SU-DHL-6 (cell line): ENCODE measurements around the gene PBXIP1.

Experiments
- H2AFZ ChIP-seq: fragments of 200-600 bp; sonication (generic); 2 replicates; pipeline ENCODE4 v1.6.1; 2014; ENCODE audit warnings: low read depth, mild to moderate bottlenecking, moderate library complexity, mixed read lengths, antibody characterized with exemption, low read length; ENCODE audit not compliant: severe bottlenecking
- H3F3A ChIP-seq: fragments of 200-600 bp; shearing (Covaris generic); 2 replicates; pipeline ENCODE4 v1.6.0; 2016; ENCODE audit warnings: antibody characterized with exemption, mild to moderate bottlenecking; ENCODE audit not compliant: insufficient read depth
- H3K27ac ChIP-seq: fragments of 200-600 bp; sonication (generic); 2 replicates; pipeline ENCODE4 v1.5.1; 2016; ENCODE audit warnings: low read depth, mild to moderate bottlenecking, low read length, moderate library complexity, mixed read lengths
- H3K27me3 ChIP-seq: fragments of 200-600 bp; sonication (generic), shearing (Covaris generic); 2 replicates; pipeline ENCODE4 v1.6.0; 2014; ENCODE audit warnings: mild to moderate bottlenecking, low read length
- H3K36me3 ChIP-seq: fragments of 200-600 bp; sonication (generic); 2 replicates; pipeline ENCODE4 v1.6.1; 2014; ENCODE audit warnings: mild to moderate bottlenecking, low read length, mixed read lengths
- H3K4me2 ChIP-seq: fragments of 300-600, 200-600 bp; shearing (Covaris generic), sonication (generic); 2 replicates; pipeline ENCODE4 v1.6.0; 2014; ENCODE audit warnings: low read length, low read depth, mild to moderate bottlenecking; ENCODE audit not compliant: poor library complexity, severe bottlenecking
- H3K4me3 ChIP-seq: fragments of 200-600 bp; sonication (generic); 2 replicates; pipeline ENCODE4 v1.5.1; 2014; ENCODE audit warnings: antibody characterized with exemption, low read length, mild to moderate bottlenecking, mixed read lengths; ENCODE audit not compliant: insufficient read depth, poor library complexity, severe bottlenecking
- H3K79me2 ChIP-seq: fragments of 200-600 bp; sonication (generic); 2 replicates; pipeline ENCODE4 v1.6.1; 2014; ENCODE audit warnings: mild to moderate bottlenecking, low read length, moderate library complexity; ENCODE audit not compliant: insufficient read depth
- H3K9ac ChIP-seq: fragments of 200-600 bp; sonication (generic); 2 replicates; pipeline ENCODE4 v1.7.0; 2014; ENCODE audit warnings: mild to moderate bottlenecking, low read length
- H3K9me2 ChIP-seq: fragments of 200-600 bp; sonication (generic); replicated peaks from 2 replicates; pipeline ENCODE4 v1.6.1; 2014; ENCODE audit warnings: low read length; ENCODE audit not compliant: insufficient read depth
- H3K9me3 ChIP-seq: fragments of 200-600 bp; sonication (generic); 2 replicates; pipeline ENCODE4 v1.6.1; 2014; ENCODE audit warnings: low read length, mixed read lengths; ENCODE audit not compliant: insufficient read depth
- H4K20me1 ChIP-seq: fragments of 200-600 bp; sonication (generic); 2 replicates; pipeline ENCODE4 v1.6.1; 2014; ENCODE audit warnings: low read depth, mild to moderate bottlenecking, antibody characterized with exemption, low read length, moderate library complexity, mixed read lengths
- EZH2phosphoT487 ChIP-seq: fragments of 200-600 bp; sonication (generic), shearing (Covaris generic); conservative IDR thresholded peaks from 2 replicates; pipeline ENCODE4 v1.6.1; 2018; ENCODE audit warnings: mild to moderate bottlenecking, antibody characterized with exemption, low read length, moderate library complexity, mixed read lengths
- TF ChIP-seq, protein P1 (sequence below): fragments of 200-600 bp; sonication (generic); IDR thresholded peaks from one replicate; pipeline ENCODE4 v1.5.1; 2017; ENCODE audit warnings: antibody characterized with exemption, mild to moderate bottlenecking, low read length, moderate library complexity; ENCODE audit not compliant: insufficient read depth, poor library complexity, severe bottlenecking

Gene PBXIP1

GRCh38 chr1:154955039-154955717 is 721 bp downstream of the PBXIP1 start:
- H3K9me3 ChIP-seq: no peaks in the 10 kb centered on the region
- H3K36me3 ChIP-seq: no peaks in the 10 kb centered on the region
- TF ChIP-seq, protein P1, sequence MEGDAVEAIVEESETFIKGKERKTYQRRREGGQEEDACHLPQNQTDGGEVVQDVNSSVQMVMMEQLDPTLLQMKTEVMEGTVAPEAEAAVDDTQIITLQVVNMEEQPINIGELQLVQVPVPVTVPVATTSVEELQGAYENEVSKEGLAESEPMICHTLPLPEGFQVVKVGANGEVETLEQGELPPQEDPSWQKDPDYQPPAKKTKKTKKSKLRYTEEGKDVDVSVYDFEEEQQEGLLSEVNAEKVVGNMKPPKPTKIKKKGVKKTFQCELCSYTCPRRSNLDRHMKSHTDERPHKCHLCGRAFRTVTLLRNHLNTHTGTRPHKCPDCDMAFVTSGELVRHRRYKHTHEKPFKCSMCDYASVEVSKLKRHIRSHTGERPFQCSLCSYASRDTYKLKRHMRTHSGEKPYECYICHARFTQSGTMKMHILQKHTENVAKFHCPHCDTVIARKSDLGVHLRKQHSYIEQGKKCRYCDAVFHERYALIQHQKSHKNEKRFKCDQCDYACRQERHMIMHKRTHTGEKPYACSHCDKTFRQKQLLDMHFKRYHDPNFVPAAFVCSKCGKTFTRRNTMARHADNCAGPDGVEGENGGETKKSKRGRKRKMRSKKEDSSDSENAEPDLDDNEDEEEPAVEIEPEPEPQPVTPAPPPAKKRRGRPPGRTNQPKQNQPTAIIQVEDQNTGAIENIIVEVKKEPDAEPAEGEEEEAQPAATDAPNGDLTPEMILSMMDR: no peak
- TF ChIP-seq EZH2phosphoT487: no peak
- H3K9me2 ChIP-seq: no peaks in the 10 kb centered on the region
- H3K4me3 ChIP-seq: peak overlapping the region; percentile 75
- peak overlapping the region; percentile 67 for H3K27ac ChIP-seq
- H3F3A ChIP-seq: peaks cover 18% of the 10 kb centered on the region
- H3K27me3 ChIP-seq: no peaks in the 10 kb centered on the region
- no peaks in the 10 kb centered on the region for H4K20me1 ChIP-seq
- H3K4me2 ChIP-seq: peak overlapping the region; percentile 91
- H2AFZ ChIP-seq: no peak overlapping the region
- peak overlapping the region; percentile 55 for H3K9ac ChIP-seq
- H3K79me2 ChIP-seq: peaks cover under 1% of the 10 kb centered on the region; the same call in 1 of the 2 replicates

- H3K4me3 ChIP-seq: no peak overlapping the region
- peaks cover 18% of the 10 kb centered on the region for H3F3A ChIP-seq
- H2AFZ ChIP-seq: no peak overlapping the region
- H3K27me3 ChIP-seq: no peaks in the 10 kb centered on the region
- H3K4me2 ChIP-seq: peak overlapping the region; percentile 91
- H3K9me2 ChIP-seq: no peaks in the 10 kb centered on the region
- no peaks in the 10 kb centered on the region for H3K9me3 ChIP-seq
- H4K20me1 ChIP-seq: no peaks in the 10 kb centered on the region
- H3K27ac ChIP-seq: no peak overlapping the region
- H3K9ac ChIP-seq: no peak overlapping the region
- no peaks in the 10 kb centered on the region for H3K36me3 ChIP-seq
- TF ChIP-seq, protein P1: no peak
- no peak for TF ChIP-seq EZH2phosphoT487
- H3K79me2 ChIP-seq: no peaks in the 10 kb centered on the region
Observed at GRCh38 chr1:154954541-154954940, 1.4 kb downstream of the PBXIP1 start.

GRCh38 chr1:154953611-154954038 is 2.3 kb downstream of the PBXIP1 start:
- no peak overlapping the region for H3K4me2 ChIP-seq
- H3K9me3 ChIP-seq: no peaks in the 10 kb centered on the region
- no peaks in the 10 kb centered on the region for H3K36me3 ChIP-seq
- no peaks in the 10 kb centered on the region for H3K9me2 ChIP-seq
- H3K4me3 ChIP-seq: no peak overlapping the region
- H3K27me3 ChIP-seq: no peaks in the 10 kb centered on the region
- H3K9ac ChIP-seq: no peak overlapping the region
- H2AFZ ChIP-seq: no peak overlapping the region
- H3F3A ChIP-seq: peaks cover 18% of the 10 kb centered on the region
- H3K27ac ChIP-seq: no peak overlapping the region
- H4K20me1 ChIP-seq: no peaks in the 10 kb centered on the region
- no peak for TF ChIP-seq EZH2phosphoT487
- TF ChIP-seq, protein P1: no peak
- H3K79me2 ChIP-seq: no peaks in the 10 kb centered on the region
